Vagina (tissue), 2 donors: ENCODE data around the gene TEX22. TPM values are rescaled to one million over a fixed set of nuclear protein-coding genes. Genes with fewer than 3 reads are reported as not detected.

Experiments used
- DNase-seq, 2 donors: peaks; one replicate each; pipeline ENCODE4 v3.0.0-alpha.2; 2017; ENCODE audit errors: extremely low spot score in 2 of 2
- H3K27ac ChIP-seq: fragments of 200-600 bp; sonication (generic); one replicate; pipeline ENCODE4 v1.5.1; 2019
- H3K27me3 ChIP-seq: fragments of 200-600 bp; sonication (generic); one replicate; pipeline ENCODE4 v1.5.1; 2019
- H3K36me3 ChIP-seq, 2 donors: fragments of 200-600 bp; sonication (generic); one replicate each; pipeline ENCODE4 v1.5.1; 2017 to 2019
- H3K4me1 ChIP-seq: fragments of 200-600 bp; sonication (generic); one replicate; pipeline ENCODE4 v1.5.1; 2019
- H3K4me3 ChIP-seq, 2 donors: fragments of 200-600 bp; sonication (generic); 1 replicate in 1 of 2; 2 replicates in 1 of 2; pipeline ENCODE4 v1.5.1; 2016 to 2019
- H3K9me3 ChIP-seq: fragments of 200-600 bp; sonication (generic); one replicate; pipeline ENCODE4 v1.5.1; 2019
- CTCF ChIP-seq, 3 experiments: fragments of 450-650 bp in 2 of 3; fragments of 200-600 bp in 1 of 3; sonication (generic) in 1 of 3; IDR thresholded peaks; one replicate each; pipeline ENCODE4 v1.5.1; 2017 to 2019; ENCODE audit warnings: antibody characterized with exemption in 3 of 3, mild to moderate bottlenecking in 2 of 3, moderate library complexity in 2 of 3
- POLR2A ChIP-seq, 2 donors: fragments of 450-650 bp; IDR thresholded peaks; one replicate each; pipeline ENCODE4 v1.6.1; 2017; ENCODE audit warnings: antibody characterized with exemption in 2 of 2, mild to moderate bottlenecking in 2 of 2, moderate library complexity in 2 of 2
- POLR2AphosphoS5 ChIP-seq, 2 donors: sonication (generic); formaldehyde crosslinking; IDR thresholded peaks; one replicate each; pipeline ENCODE4 v1.9.0; 2017; ENCODE audit warnings: antibody characterized with exemption in 2 of 2, mild to moderate bottlenecking in 2 of 2, low read depth in 1 of 2; ENCODE audit not compliant: insufficient read depth in 1 of 2
- intact Hi-C: fragments of 100-400 bp; cut with DNase I; formaldehyde crosslinking; loops from one replicate; pipeline ENCODE4 v1.15.1; 2023
- total RNA-seq: library from RNA; depleted of rRNA; stranded (reverse); fragments of >200 nt; gene quantifications from one replicate; pipeline ENCODE4 v1.2.3, GENCODE V29; 2016

Gene TEX22
- total RNA-seq, 1 donor from 2014 or later = not detected

GRCh38 chr14:105367116-105368031, 31.0 kb upstream of the TEX22 start:
- Histone ChIP-seq H3K4me1 (peaks cover 5% of the 10 kb centered on the region), H3K36me3 (peaks cover 0 to 15% of the 10 kb centered on the region in 2 donors), H3K9me3 (no peaks in the 10 kb centered on the region), H3K4me3 (no peak overlapping the region), H3K27me3 (no peaks in the 10 kb centered on the region), H3K27ac (no peak overlapping the region)
- no peak for TF ChIP-seq POLR2AphosphoS5 (IDR thresholded peaks at IDR 0.05; ENCODE audit: insufficient read depth in 1 of 2, low read depth in 1 of 2)
- TF ChIP-seq CTCF (IDR thresholded peaks at IDR 0.05) = no peak
- TF ChIP-seq POLR2A (IDR thresholded peaks at IDR 0.05) = no peak
- intact Hi-C loops = no loop called here
- DNase-seq = no peak

- Histone ChIP-seq H3K4me3 (no peak overlapping the region), H3K9me3 (no peaks in the 10 kb centered on the region), H3K36me3 (peaks cover 0 to 15% of the 10 kb centered on the region in 2 donors), H3K4me1 (peaks cover 5% of the 10 kb centered on the region), H3K27me3 (no peaks in the 10 kb centered on the region), H3K27ac (no peak overlapping the region)
- intact Hi-C loops = no loop called here
- no peak for TF ChIP-seq POLR2AphosphoS5 (IDR thresholded peaks at IDR 0.05; ENCODE audit: insufficient read depth in 1 of 2, low read depth in 1 of 2)
- no peak for TF ChIP-seq POLR2A (IDR thresholded peaks at IDR 0.05)
- TF ChIP-seq CTCF (IDR thresholded peaks at IDR 0.05) = no peak
- DNase-seq = no peak
These were observed 30.3 kb upstream of the TEX22 start for GRCh38 chr14:105368032-105368417.

GRCh38 chr14:105368426-105368825, 29.9 kb upstream of the TEX22 start:
- TF ChIP-seq CTCF (IDR thresholded peaks at IDR 0.05) (no peak), POLR2A (IDR thresholded peaks at IDR 0.05) (no peak), POLR2AphosphoS5 (IDR thresholded peaks at IDR 0.05; ENCODE audit: insufficient read depth in 1 of 2, low read depth in 1 of 2) (no peak)
- Histone ChIP-seq H3K9me3 (no peaks in the 10 kb centered on the region), H3K36me3 (peaks cover 0 to 15% of the 10 kb centered on the region in 2 donors), H3K4me3 (no peak overlapping the region), H3K4me1 (peaks cover 5% of the 10 kb centered on the region), H3K27me3 (no peaks in the 10 kb centered on the region), H3K27ac (no peak overlapping the region)
- intact Hi-C loops = no loop called here
- no peak for DNase-seq

DNA sequence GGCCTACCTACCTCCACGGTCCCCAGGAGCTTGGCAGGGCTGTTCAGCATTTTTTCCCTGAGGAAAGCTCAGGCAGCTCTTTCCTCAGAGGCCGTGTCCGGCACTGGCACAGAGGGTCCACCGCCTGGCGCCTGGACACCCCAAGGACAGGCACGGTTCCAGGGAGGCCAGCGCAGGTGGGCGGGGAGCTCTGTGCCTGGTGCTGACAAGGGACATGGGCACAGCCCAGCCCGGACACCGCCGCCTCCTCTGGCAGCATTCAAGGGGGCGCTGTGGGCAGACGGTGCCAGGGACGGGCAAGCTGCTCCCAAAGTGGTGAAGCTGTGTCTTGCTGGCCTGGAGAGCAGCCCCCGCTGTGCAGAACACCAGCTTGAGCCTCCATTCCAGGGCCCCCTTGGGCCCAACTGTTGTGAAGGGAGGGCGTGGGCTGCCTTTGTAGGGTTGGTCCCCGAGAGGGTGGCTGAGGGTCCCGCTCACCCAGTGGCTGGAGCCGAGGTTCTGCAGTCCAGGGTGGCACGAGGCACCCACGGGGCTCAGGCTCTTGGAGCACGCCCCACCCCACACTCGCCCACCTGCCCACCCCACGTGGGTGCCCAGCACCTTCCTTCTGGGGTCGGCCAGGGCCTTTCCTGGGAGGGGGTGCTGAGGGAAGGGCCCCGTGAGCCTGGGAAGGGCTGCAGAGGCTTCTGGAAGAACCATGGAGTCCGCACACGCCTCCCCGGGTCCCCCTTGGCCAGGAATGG, 29.3 kb upstream of the TEX22 start:
- peaks cover 0 to 15% of the 10 kb centered on the region in 2 donors for H3K36me3 ChIP-seq
- H3K27me3 ChIP-seq = no peaks in the 10 kb centered on the region
- no peak overlapping the region for H3K27ac ChIP-seq
- no peak for DNase-seq
- no peaks in the 10 kb centered on the region for H3K9me3 ChIP-seq
- intact Hi-C loops = no loop called here
- no peak for TF ChIP-seq POLR2AphosphoS5 (IDR thresholded peaks at IDR 0.05; ENCODE audit: insufficient read depth in 1 of 2, low read depth in 1 of 2)
- no peak for TF ChIP-seq POLR2A (IDR thresholded peaks at IDR 0.05)
- TF ChIP-seq CTCF (IDR thresholded peaks at IDR 0.05) = no peak
- H3K4me3 ChIP-seq = no peak overlapping the region
- H3K4me1 ChIP-seq = peaks cover 5% of the 10 kb centered on the region
